Neural crest cell (in vitro differentiated cells): ENCODE data around the gene GCFC2. TPM values are rescaled to one million over a fixed set of nuclear protein-coding genes. Genes with fewer than 3 reads are reported as not detected.

Experiments used
- DNase-seq: peaks from one replicate; pipeline ENCODE4 v3.0.0; 2021; ENCODE audit warnings: low read depth, mixed read lengths, low spot score
- H3K27ac Mint-ChIP-seq: one replicate; pipeline ENCODE4 v1.8.0; 2021; ENCODE audit warnings: mild to moderate bottlenecking, mixed read lengths; ENCODE audit not compliant: unreplicated experiment
- H3K27me3 Mint-ChIP-seq: 2 replicates; pipeline ENCODE4 v1.8.0; 2021; ENCODE audit warnings: low read depth, mild to moderate bottlenecking, mixed read lengths
- H3K36me3 Mint-ChIP-seq: 2 replicates; pipeline ENCODE4 v1.8.0; 2021; ENCODE audit warnings: low read depth, mild to moderate bottlenecking, mixed read lengths
- H3K4me1 Mint-ChIP-seq: 2 replicates; pipeline ENCODE4 v1.8.0; 2021; ENCODE audit warnings: mixed read lengths
- H3K4me3 Mint-ChIP-seq: one replicate; pipeline ENCODE4 v1.8.0; 2021; ENCODE audit warnings: mild to moderate bottlenecking, mixed read lengths
- H3K9me3 Mint-ChIP-seq: 2 replicates; pipeline ENCODE4 v1.8.0; 2021; ENCODE audit warnings: mixed read lengths
- total RNA-seq: library from RNA; stranded (reverse); gene quantifications from 2 replicates; pipeline ENCODE4 v1.2.1, GENCODE V29; 2021
- TF ChIP-seq, protein P1 (sequence below): fragments of 200-600 bp; sonication (generic); conservative IDR thresholded peaks from 2 replicates; pipeline ENCODE4 v1.5.0; 2021; ENCODE audit warnings: antibody characterized with exemption, mild to moderate bottlenecking

Gene GCFC2
- total RNA-seq, 1 donor from 2014 or later = 27.1 TPM

DNA sequence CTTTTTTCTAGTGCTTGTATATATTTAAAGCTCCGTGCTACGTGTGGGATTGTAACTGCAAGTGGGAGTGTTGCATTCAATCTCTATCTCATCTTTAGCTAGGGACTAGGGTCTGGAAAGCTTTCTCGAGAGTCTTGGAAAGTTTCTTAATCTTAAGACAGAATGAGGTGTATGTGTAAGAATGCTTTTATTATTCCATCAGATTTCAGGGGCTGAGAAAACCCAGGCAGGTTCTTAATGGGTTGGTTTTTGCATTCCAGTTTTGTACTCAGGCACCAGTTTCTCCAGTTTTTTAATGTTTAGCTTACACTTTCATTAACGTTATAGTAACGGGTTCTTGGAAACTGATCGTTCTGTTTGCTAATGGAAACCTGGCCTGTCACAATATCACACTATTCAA lies 43.8 kb downstream of the GCFC2 start:
- Mint-ChIP-seq H3K9me3 (no peaks in the 10 kb centered on the region), H3K36me3 (peaks cover 31% of the 10 kb centered on the region), H3K27ac (no peak overlapping the region), H3K4me1 (no peaks in the 10 kb centered on the region), H3K4me3 (no peak overlapping the region), H3K27me3 (no peaks in the 10 kb centered on the region)
- TF ChIP-seq, protein P1, sequence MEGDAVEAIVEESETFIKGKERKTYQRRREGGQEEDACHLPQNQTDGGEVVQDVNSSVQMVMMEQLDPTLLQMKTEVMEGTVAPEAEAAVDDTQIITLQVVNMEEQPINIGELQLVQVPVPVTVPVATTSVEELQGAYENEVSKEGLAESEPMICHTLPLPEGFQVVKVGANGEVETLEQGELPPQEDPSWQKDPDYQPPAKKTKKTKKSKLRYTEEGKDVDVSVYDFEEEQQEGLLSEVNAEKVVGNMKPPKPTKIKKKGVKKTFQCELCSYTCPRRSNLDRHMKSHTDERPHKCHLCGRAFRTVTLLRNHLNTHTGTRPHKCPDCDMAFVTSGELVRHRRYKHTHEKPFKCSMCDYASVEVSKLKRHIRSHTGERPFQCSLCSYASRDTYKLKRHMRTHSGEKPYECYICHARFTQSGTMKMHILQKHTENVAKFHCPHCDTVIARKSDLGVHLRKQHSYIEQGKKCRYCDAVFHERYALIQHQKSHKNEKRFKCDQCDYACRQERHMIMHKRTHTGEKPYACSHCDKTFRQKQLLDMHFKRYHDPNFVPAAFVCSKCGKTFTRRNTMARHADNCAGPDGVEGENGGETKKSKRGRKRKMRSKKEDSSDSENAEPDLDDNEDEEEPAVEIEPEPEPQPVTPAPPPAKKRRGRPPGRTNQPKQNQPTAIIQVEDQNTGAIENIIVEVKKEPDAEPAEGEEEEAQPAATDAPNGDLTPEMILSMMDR = no peak
- DNase-seq = no peak

DNA sequence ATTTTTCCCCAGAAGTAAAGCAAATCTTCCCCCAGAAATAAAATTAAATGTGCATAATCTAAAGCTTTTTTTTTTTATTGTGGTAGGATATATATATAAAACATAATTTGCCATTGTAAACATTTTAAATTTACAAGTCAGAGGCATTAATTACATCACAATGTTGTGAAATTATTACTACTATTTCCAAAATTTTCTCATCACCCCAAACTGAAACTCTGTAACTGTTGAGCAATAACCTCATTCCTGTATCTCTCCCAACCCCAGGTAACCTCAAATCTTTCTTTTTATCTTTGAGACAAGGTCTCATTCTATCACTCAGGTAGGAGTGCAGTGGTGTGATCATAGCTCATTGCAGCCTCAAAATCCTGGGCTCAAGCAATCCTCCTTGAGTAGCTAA lies 52.9 kb downstream of the GCFC2 start:
- TF ChIP-seq, protein P1 = no peak
- Mint-ChIP-seq H3K27ac (no peak overlapping the region), H3K4me3 (no peak overlapping the region), H3K4me1 (no peaks in the 10 kb centered on the region), H3K36me3 (peaks cover 67% of the 10 kb centered on the region), H3K9me3 (peaks cover 7% of the 10 kb centered on the region), H3K27me3 (no peaks in the 10 kb centered on the region)
- DNase-seq = no peak

DNA sequence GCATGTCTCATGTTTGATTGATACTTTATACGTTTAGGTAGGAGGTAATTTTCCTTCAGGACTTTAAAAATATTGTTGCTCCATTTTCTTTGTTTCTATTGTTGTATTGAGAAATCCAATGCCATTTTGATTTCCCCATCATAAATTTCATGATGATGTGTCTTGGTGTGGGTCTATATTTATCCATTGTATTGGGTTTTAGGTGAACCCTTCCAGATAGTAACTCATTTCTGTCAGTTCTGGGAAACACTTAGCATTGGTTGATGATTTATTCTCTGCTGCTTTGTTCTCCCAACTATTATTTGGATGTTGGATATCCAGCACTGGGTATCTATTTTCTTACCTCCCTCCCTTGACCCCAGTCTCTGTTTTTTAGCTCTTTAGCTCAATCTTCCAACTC lies 54.2 kb downstream of the GCFC2 start:
- TF ChIP-seq, protein P1 = no peak
- no peaks in the 10 kb centered on the region for H3K27me3 Mint-ChIP-seq
- H3K36me3 Mint-ChIP-seq = peaks cover 67% of the 10 kb centered on the region
- DNase-seq = no peak
- H3K27ac Mint-ChIP-seq = no peak overlapping the region
- no peak overlapping the region for H3K4me3 Mint-ChIP-seq
- no peaks in the 10 kb centered on the region for H3K4me1 Mint-ChIP-seq
- peaks cover 7% of the 10 kb centered on the region for H3K9me3 Mint-ChIP-seq

DNA sequence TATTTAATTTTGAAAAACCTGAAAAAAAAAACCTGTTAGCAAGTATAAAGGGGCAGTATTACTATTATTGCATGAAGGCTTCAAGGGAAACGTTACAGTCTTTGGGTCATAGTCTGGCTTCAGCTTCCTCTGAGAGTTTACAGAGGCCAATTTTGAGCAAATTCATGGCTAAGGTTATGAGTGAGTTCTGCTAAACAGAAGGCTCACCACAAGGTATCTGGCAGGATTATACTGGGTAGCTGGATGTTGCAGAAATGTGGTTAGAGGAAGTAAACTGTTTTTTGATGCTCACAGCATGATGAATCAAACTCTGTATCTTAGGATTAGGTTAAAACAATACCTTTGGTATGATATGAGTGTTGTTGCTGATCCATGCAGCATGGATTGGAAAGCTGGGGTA lies 54.9 kb downstream of the GCFC2 start:
- Mint-ChIP-seq H3K4me1 (no peaks in the 10 kb centered on the region), H3K27ac (no peak overlapping the region), H3K4me3 (no peak overlapping the region), H3K9me3 (peaks cover 7% of the 10 kb centered on the region), H3K36me3 (peaks cover 61% of the 10 kb centered on the region), H3K27me3 (no peaks in the 10 kb centered on the region)
- TF ChIP-seq, protein P1 = no peak
- DNase-seq = no peak

DNA sequence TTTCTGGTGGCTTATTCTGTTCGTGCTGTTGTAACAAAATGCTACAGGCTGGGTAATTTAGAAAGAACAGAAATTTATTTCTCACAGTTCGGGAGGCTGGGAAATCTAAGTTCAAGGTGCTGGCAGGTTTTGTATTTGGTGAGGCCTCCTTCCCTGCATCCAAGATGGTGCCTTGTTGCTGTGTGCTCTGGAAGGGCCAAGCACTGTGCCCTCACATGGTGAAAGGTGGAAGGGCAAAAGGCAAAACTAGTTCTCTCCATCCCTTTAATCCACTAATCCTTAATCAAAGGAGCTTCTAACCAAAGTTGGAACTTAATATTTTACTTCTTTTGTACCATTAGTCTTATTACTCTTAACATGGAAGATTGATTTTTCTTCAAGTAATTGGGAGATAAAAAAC lies 56.7 kb downstream of the GCFC2 start:
- Mint-ChIP-seq H3K4me3 (no peak overlapping the region), H3K27me3 (no peaks in the 10 kb centered on the region), H3K27ac (no peak overlapping the region), H3K36me3 (peaks cover 49% of the 10 kb centered on the region), H3K9me3 (peaks cover 5% of the 10 kb centered on the region), H3K4me1 (peaks cover 3% of the 10 kb centered on the region)
- TF ChIP-seq, protein P1 = no peak
- DNase-seq = no peak

DNA sequence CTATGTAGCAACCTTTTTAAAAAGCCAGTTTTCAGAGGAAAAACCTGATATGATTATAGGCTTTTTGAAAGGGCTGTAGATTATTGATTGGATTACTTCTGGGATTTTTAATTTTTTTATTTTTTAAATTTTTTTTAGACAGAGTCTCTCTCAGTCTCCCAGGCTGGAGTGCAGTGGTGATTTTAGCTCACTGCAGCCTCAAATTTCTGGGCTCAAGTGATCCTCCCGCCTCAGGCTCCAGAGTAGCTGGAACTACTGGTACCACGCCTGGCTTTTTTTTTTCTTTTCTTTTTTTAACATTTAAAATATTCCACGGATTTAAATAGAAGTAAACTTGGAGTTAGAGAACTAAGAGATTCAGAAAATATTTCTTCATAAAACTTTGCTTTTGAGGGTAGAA lies 62.9 kb downstream of the GCFC2 start:
- peaks cover 25% of the 10 kb centered on the region for H3K4me1 Mint-ChIP-seq
- no peak for DNase-seq
- peaks cover 13% of the 10 kb centered on the region for H3K36me3 Mint-ChIP-seq
- H3K27ac Mint-ChIP-seq = no peak overlapping the region
- no peaks in the 10 kb centered on the region for H3K27me3 Mint-ChIP-seq
- TF ChIP-seq, protein P1 = peak; percentile 42
- H3K4me3 Mint-ChIP-seq = peak overlapping the region; percentile 98
- H3K9me3 Mint-ChIP-seq = no peaks in the 10 kb centered on the region
